ENCODE measurements around the gene KCNJ3. TPM values are rescaled to one million over a fixed set of nuclear protein-coding genes. Genes with fewer than 3 reads are reported as not detected.

KCNJ3 gene
- total RNA-seq, 2 experiments from 2014 or later: not detected

GRCh38 chr2:154882725-154883124 is 184.2 kb downstream of the KCNJ3 start:
- intact Hi-C loops (cut with micrococcal nuclease): no loop called here
- Mint-ChIP-seq H3K9me3 (peaks cover 7% of the 10 kb centered on the region), H3K36me3 (no peaks in the 10 kb centered on the region), H3K27ac (no peak overlapping the region), H3K27me3 (no peaks in the 10 kb centered on the region), H3K4me1 (ENCODE audit: low read depth) (no peaks in the 10 kb centered on the region), H3K4me3 (no peak overlapping the region)
- ChIA-PET POLR2A (no interaction called here), CTCF (no interaction called here)
- DNase-seq: no peak

GRCh38 chr2:154886316-154886715 is 187.8 kb downstream of the KCNJ3 start:
- ChIA-PET POLR2A (no interaction called here), CTCF (no interaction called here)
- H3K36me3 Mint-ChIP-seq: no peaks in the 10 kb centered on the region
- no peaks in the 10 kb centered on the region for H3K4me1 Mint-ChIP-seq (ENCODE audit: low read depth)
- DNase-seq: no peak
- no peak overlapping the region for H3K4me3 Mint-ChIP-seq
- H3K27me3 Mint-ChIP-seq: no peaks in the 10 kb centered on the region
- peaks cover 18% of the 10 kb centered on the region for H3K9me3 Mint-ChIP-seq
- intact Hi-C loops (cut with micrococcal nuclease): no loop called here
- no peak overlapping the region for H3K27ac Mint-ChIP-seq

DNA sequence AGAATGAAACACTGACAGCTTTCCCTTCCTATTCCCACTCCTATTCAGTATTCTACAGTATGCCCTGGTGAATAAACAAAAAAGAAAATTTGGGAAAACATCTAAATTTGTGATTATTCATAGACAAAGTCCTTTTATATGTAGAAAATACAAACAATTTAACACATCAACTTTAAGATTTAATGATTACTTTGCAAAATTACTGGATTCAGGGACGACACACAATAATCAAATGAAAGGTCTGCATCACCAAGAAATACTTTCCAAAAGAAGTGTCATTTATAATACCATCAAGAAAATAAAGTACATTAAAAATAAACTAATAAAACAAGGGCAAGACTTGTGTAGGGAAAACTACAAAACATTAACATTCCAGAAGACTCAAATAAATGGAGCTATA is 199.8 kb downstream of the KCNJ3 start:
- DNase-seq: no peak
- no peaks in the 10 kb centered on the region for H3K27me3 Mint-ChIP-seq
- no peak overlapping the region for H3K27ac Mint-ChIP-seq
- intact Hi-C loops (cut with micrococcal nuclease): no loop called here
- CTCF ChIA-PET: no interaction called here
- H3K4me1 Mint-ChIP-seq (ENCODE audit: low read depth): no peaks in the 10 kb centered on the region
- no peaks in the 10 kb centered on the region for H3K36me3 Mint-ChIP-seq
- no peak overlapping the region for H3K4me3 Mint-ChIP-seq
- POLR2A ChIA-PET: no interaction called here
- peaks cover 3% of the 10 kb centered on the region for H3K9me3 Mint-ChIP-seq

DNA sequence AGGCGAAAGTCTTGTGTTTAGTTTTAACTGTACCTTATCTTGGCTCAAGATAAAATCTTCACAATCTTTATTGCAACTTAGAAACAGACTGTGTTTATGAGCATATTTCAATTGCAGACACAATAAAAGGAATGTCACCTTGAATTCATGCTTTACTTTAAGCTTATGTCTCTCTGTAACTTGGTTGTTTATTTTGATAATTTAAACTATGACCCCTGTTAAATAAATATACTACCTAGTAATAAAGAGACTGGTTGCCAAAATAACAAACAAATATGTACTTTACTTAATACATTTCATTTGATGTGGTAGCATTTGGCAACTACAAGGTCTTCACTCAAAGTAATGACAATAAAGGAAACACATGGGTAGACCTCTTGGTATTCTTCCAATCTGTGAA is 202.6 kb downstream of the KCNJ3 start:
- Mint-ChIP-seq H3K27ac (no peak overlapping the region), H3K27me3 (no peaks in the 10 kb centered on the region), H3K4me3 (no peak overlapping the region), H3K9me3 (peaks cover 4% of the 10 kb centered on the region), H3K36me3 (no peaks in the 10 kb centered on the region), H3K4me1 (ENCODE audit: low read depth) (no peaks in the 10 kb centered on the region)
- ChIA-PET POLR2A (no interaction called here), CTCF (no interaction called here)
- intact Hi-C loops (cut with micrococcal nuclease): no loop called here
- DNase-seq: no peak

Measured in activated CD4-positive, alpha-beta memory T cell treated with anti-CD3 and anti-CD28 coated beads for 36 hours (primary cell).